Measurements from ENCODE around the gene CNTN4.

Gene CNTN4

GRCh38 chr3:2247831-2248230 lies 149.2 kb downstream of the CNTN4 start:
- H3K9ac ChIP-seq (ENCODE audit: low read depth, low read length, poor library complexity): no peak overlapping the region
- no CpG with 5 or more reads among the region's 4 CpGs for WGBS, 2 donors (ENCODE audit: extremely low coverage in 2 of 2, insufficient read length in 2 of 2, insufficient replicate concordance in 1 of 2)
- no peak overlapping the region for H2BK120ac ChIP-seq (ENCODE audit: low read depth, low read length)
- no peak overlapping the region for H2BK5ac ChIP-seq (ENCODE audit: low read length)
- H3K27ac ChIP-seq (replicated peaks; ENCODE audit: low read length): no peak overlapping the region
- H3K4ac ChIP-seq (ENCODE audit: low read length): no peak overlapping the region
- no peaks in the 10 kb centered on the region for H3K9me3 ChIP-seq (replicated peaks in 1 of 2; ENCODE audit: control insufficient read depth in 2 of 2, insufficient read depth in 1 of 2, low read depth in 1 of 2, low read length in 2 of 2)
- H3K18ac ChIP-seq (ENCODE audit: low read length): no peak overlapping the region
- H3K23ac ChIP-seq (ENCODE audit: low read depth, low read length, poor library complexity): no peak overlapping the region
- H3K79me1 ChIP-seq (ENCODE audit: low read depth, low read length): no peaks in the 10 kb centered on the region
- no peak overlapping the region for H2BK12ac ChIP-seq (ENCODE audit: low read length)
- H2BK15ac ChIP-seq (ENCODE audit: low read length): no peak overlapping the region
- H3K27me3 ChIP-seq (ENCODE audit: control insufficient read depth in 3 of 3, insufficient read depth in 3 of 3, low read depth in 1 of 3, low read length in 3 of 3): no peaks in the 10 kb centered on the region
- H4K8ac ChIP-seq (ENCODE audit: low read depth, low read length): no peak overlapping the region
- no peaks in the 10 kb centered on the region for H3K4me1 ChIP-seq (ENCODE audit: control insufficient read depth in 2 of 2, insufficient read depth in 1 of 2, low read depth in 1 of 2, low read length in 2 of 2)
- H3K14ac ChIP-seq (ENCODE audit: low read length): no peak overlapping the region
- no peak overlapping the region for H3K4me2 ChIP-seq (ENCODE audit: insufficient read depth, low read length, poor library complexity, severe bottlenecking)
- no peak overlapping the region for H2AFZ ChIP-seq (ENCODE audit: low read length)
- no peak overlapping the region for H2AK5ac ChIP-seq (ENCODE audit: low read depth, low read length)
- no peaks in the 10 kb centered on the region for H3K36me3 ChIP-seq (replicated peaks in 1 of 2; ENCODE audit: control insufficient read depth in 2 of 2, insufficient read depth in 2 of 2, low read length in 2 of 2)
- no peak for DNase-seq (ENCODE audit: low spot score)
- no peak overlapping the region for H3K4me3 ChIP-seq (ENCODE audit: low read length in 2 of 2)
- no peak overlapping the region for H4K91ac ChIP-seq (ENCODE audit: low read depth, low read length, poor library complexity)

- no peak overlapping the region for H2BK120ac ChIP-seq (ENCODE audit: low read depth, low read length)
- no peak overlapping the region for H3K23ac ChIP-seq (ENCODE audit: low read depth, low read length, poor library complexity)
- no peaks in the 10 kb centered on the region for H3K27me3 ChIP-seq (ENCODE audit: control insufficient read depth in 3 of 3, insufficient read depth in 3 of 3, low read depth in 1 of 3, low read length in 3 of 3)
- H4K91ac ChIP-seq (ENCODE audit: low read depth, low read length, poor library complexity): no peak overlapping the region
- H3K14ac ChIP-seq (ENCODE audit: low read length): no peak overlapping the region
- H3K4me2 ChIP-seq (ENCODE audit: insufficient read depth, low read length, poor library complexity, severe bottlenecking): no peak overlapping the region
- H3K9ac ChIP-seq (ENCODE audit: low read depth, low read length, poor library complexity): no peak overlapping the region
- no peak overlapping the region for H4K8ac ChIP-seq (ENCODE audit: low read depth, low read length)
- no peaks in the 10 kb centered on the region for H3K36me3 ChIP-seq (replicated peaks in 1 of 2; ENCODE audit: control insufficient read depth in 2 of 2, insufficient read depth in 2 of 2, low read length in 2 of 2)
- no peak overlapping the region for H2BK15ac ChIP-seq (ENCODE audit: low read length)
- H3K9me3 ChIP-seq (replicated peaks in 1 of 2; ENCODE audit: control insufficient read depth in 2 of 2, insufficient read depth in 1 of 2, low read depth in 1 of 2, low read length in 2 of 2): no peaks in the 10 kb centered on the region
- no peak overlapping the region for H3K4ac ChIP-seq (ENCODE audit: low read length)
- no peak for DNase-seq (ENCODE audit: low spot score)
- no peak overlapping the region for H2BK5ac ChIP-seq (ENCODE audit: low read length)
- H3K27ac ChIP-seq (replicated peaks; ENCODE audit: low read length): no peak overlapping the region
- H3K4me3 ChIP-seq (ENCODE audit: low read length in 2 of 2): no peak overlapping the region
- H2BK12ac ChIP-seq (ENCODE audit: low read length): no peak overlapping the region
- no peak overlapping the region for H2AFZ ChIP-seq (ENCODE audit: low read length)
- no peak overlapping the region for H2AK5ac ChIP-seq (ENCODE audit: low read depth, low read length)
- H3K18ac ChIP-seq (ENCODE audit: low read length): no peak overlapping the region
- H3K4me1 ChIP-seq (ENCODE audit: control insufficient read depth in 2 of 2, insufficient read depth in 1 of 2, low read depth in 1 of 2, low read length in 2 of 2): no peaks in the 10 kb centered on the region
- no peaks in the 10 kb centered on the region for H3K79me1 ChIP-seq (ENCODE audit: low read depth, low read length)
- no CpG with 5 or more reads among the region's 3 CpGs for WGBS, 2 donors (ENCODE audit: extremely low coverage in 2 of 2, insufficient read length in 2 of 2, insufficient replicate concordance in 1 of 2)
These were observed 152.1 kb downstream of the CNTN4 start for GRCh38 chr3:2250783-2251182.

DNA sequence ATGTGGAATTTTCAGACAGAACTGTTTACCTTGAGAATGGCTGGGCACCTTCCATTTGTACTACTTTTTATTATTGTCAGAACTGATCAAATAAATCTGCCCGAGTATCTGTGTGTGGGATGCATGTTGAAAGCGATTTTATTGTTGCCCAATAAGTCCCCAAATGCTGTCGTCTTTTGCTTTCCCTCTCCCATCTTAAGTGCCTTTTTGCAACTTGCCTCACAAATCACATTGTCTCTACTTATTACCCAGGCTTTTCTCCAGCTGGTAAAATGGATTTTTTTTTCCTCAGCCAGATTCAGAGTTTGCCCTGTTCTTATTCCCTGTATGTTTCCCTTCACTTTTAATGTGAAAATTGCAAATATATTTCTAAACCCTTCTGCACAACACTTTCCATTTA lies 163.1 kb downstream of the CNTN4 start:
- Histone ChIP-seq H2BK120ac (ENCODE audit: low read depth, low read length) (no peak overlapping the region), H3K4ac (ENCODE audit: low read length) (no peak overlapping the region), H4K8ac (ENCODE audit: low read depth, low read length) (no peak overlapping the region), H3K9me3 (replicated peaks in 1 of 2; ENCODE audit: control insufficient read depth in 2 of 2, insufficient read depth in 1 of 2, low read depth in 1 of 2, low read length in 2 of 2) (no peaks in the 10 kb centered on the region), H2AK5ac (ENCODE audit: low read depth, low read length) (no peak overlapping the region), H3K79me1 (ENCODE audit: low read depth, low read length) (no peaks in the 10 kb centered on the region), H3K4me2 (ENCODE audit: insufficient read depth, low read length, poor library complexity, severe bottlenecking) (no peak overlapping the region), H3K18ac (ENCODE audit: low read length) (no peak overlapping the region), H3K4me1 (ENCODE audit: control insufficient read depth in 2 of 2, insufficient read depth in 1 of 2, low read depth in 1 of 2, low read length in 2 of 2) (no peaks in the 10 kb centered on the region), H3K4me3 (ENCODE audit: low read length in 2 of 2) (no peak overlapping the region), H3K23ac (ENCODE audit: low read depth, low read length, poor library complexity) (no peak overlapping the region), H3K9ac (ENCODE audit: low read depth, low read length, poor library complexity) (no peak overlapping the region), H4K91ac (ENCODE audit: low read depth, low read length, poor library complexity) (no peak overlapping the region), H3K36me3 (replicated peaks in 1 of 2; ENCODE audit: control insufficient read depth in 2 of 2, insufficient read depth in 2 of 2, low read length in 2 of 2) (no peaks in the 10 kb centered on the region), H3K14ac (ENCODE audit: low read length) (no peak overlapping the region), H2BK12ac (ENCODE audit: low read length) (no peak overlapping the region), H2AFZ (ENCODE audit: low read length) (no peak overlapping the region), H3K27me3 (ENCODE audit: control insufficient read depth in 3 of 3, insufficient read depth in 3 of 3, low read depth in 1 of 3, low read length in 3 of 3) (no peaks in the 10 kb centered on the region), H3K27ac (replicated peaks; ENCODE audit: low read length) (no peak overlapping the region), H2BK5ac (ENCODE audit: low read length) (no peak overlapping the region), H2BK15ac (ENCODE audit: low read length) (no peak overlapping the region)
- WGBS, 2 donors (ENCODE audit: extremely low coverage in 2 of 2, insufficient read length in 2 of 2, insufficient replicate concordance in 1 of 2): no CpG with 5 or more reads among the region's 3 CpGs
- no peak for DNase-seq (ENCODE audit: low spot score)

DNA sequence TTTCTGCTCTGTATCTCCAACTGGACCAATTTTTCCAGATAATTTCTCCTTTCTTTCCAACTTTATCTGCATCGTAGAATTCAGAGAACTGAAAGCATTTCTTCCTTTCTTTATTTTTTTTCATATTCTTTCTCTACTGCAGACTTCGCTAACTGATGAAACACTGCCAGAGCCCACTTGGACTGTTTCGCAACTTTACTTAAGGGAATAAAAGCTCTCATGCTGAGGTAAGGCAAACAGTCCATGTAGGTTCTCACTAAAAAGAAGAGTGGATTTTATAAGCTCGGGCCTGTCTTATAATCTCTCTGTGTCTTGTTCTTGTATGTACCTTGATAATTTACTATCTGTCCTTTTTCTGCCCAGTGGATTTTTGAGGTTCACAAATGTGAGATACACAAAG lies 163.5 kb downstream of the CNTN4 start:
- no peak overlapping the region for H3K4me3 ChIP-seq (ENCODE audit: low read length in 2 of 2)
- H2BK120ac ChIP-seq (ENCODE audit: low read depth, low read length): no peak overlapping the region
- no peaks in the 10 kb centered on the region for H3K79me1 ChIP-seq (ENCODE audit: low read depth, low read length)
- no peak overlapping the region for H4K8ac ChIP-seq (ENCODE audit: low read depth, low read length)
- H3K27me3 ChIP-seq (ENCODE audit: control insufficient read depth in 3 of 3, insufficient read depth in 3 of 3, low read depth in 1 of 3, low read length in 3 of 3): no peaks in the 10 kb centered on the region
- DNase-seq (ENCODE audit: low spot score): no peak
- no peak overlapping the region for H3K23ac ChIP-seq (ENCODE audit: low read depth, low read length, poor library complexity)
- H4K91ac ChIP-seq (ENCODE audit: low read depth, low read length, poor library complexity): no peak overlapping the region
- no peak overlapping the region for H3K4me2 ChIP-seq (ENCODE audit: insufficient read depth, low read length, poor library complexity, severe bottlenecking)
- no peak overlapping the region for H2BK5ac ChIP-seq (ENCODE audit: low read length)
- no peak overlapping the region for H2BK12ac ChIP-seq (ENCODE audit: low read length)
- H2AK5ac ChIP-seq (ENCODE audit: low read depth, low read length): no peak overlapping the region
- no peak overlapping the region for H3K27ac ChIP-seq (replicated peaks; ENCODE audit: low read length)
- no peak overlapping the region for H3K18ac ChIP-seq (ENCODE audit: low read length)
- no CpG with 5 or more reads among the region's 4 CpGs for WGBS, 2 donors (ENCODE audit: extremely low coverage in 2 of 2, insufficient read length in 2 of 2, insufficient replicate concordance in 1 of 2)
- no peak overlapping the region for H2BK15ac ChIP-seq (ENCODE audit: low read length)
- no peaks in the 10 kb centered on the region for H3K9me3 ChIP-seq (replicated peaks in 1 of 2; ENCODE audit: control insufficient read depth in 2 of 2, insufficient read depth in 1 of 2, low read depth in 1 of 2, low read length in 2 of 2)
- H3K4ac ChIP-seq (ENCODE audit: low read length): no peak overlapping the region
- H2AFZ ChIP-seq (ENCODE audit: low read length): no peak overlapping the region
- no peak overlapping the region for H3K9ac ChIP-seq (ENCODE audit: low read depth, low read length, poor library complexity)
- H3K4me1 ChIP-seq (ENCODE audit: control insufficient read depth in 2 of 2, insufficient read depth in 1 of 2, low read depth in 1 of 2, low read length in 2 of 2): no peaks in the 10 kb centered on the region
- no peak overlapping the region for H3K14ac ChIP-seq (ENCODE audit: low read length)
- no peaks in the 10 kb centered on the region for H3K36me3 ChIP-seq (replicated peaks in 1 of 2; ENCODE audit: control insufficient read depth in 2 of 2, insufficient read depth in 2 of 2, low read length in 2 of 2)

Measured in neuronal stem cell (in vitro differentiated cells).